Motor neuron (in vitro differentiated cells): ENCODE results near the gene PLPPR1. TPM values are rescaled to one million over a fixed set of nuclear protein-coding genes. Genes with fewer than 3 reads are reported as not detected.
"Not testable (repeated sequence)": the region's sequence is repeated elsewhere in the genome, so short reads cannot be mapped to it uniquely, and the experiment has no call there.

Experiments
- ATAC-seq, 8 experiments: fragments of 200-7000 bp; cut with Tn5 transposase; replicated peaks in 6 of 8; 2 replicates each; pipeline ENCODE4 v1.8.0; 2021; ENCODE audit warnings: mild to moderate bottlenecking in 8 of 8, moderate library complexity in 8 of 8
- H3K27ac ChIP-seq, 2 donors: fragments of 250-450 bp; sonication (Bioruptor Pico); 2 replicates each; pipeline ENCODE4 v1.9.0; 2021; ENCODE audit warnings: antibody characterized with exemption in 2 of 2, mild to moderate bottlenecking in 2 of 2, moderate library complexity in 1 of 2
- H3K4me1 ChIP-seq, 2 donors: fragments of 250-450 bp; sonication (Bioruptor Pico); replicated peaks in 1 of 2; 2 replicates each; pipeline ENCODE4 v1.6.1; 2021; ENCODE audit warnings: antibody characterized with exemption in 2 of 2, mild to moderate bottlenecking in 2 of 2, moderate library complexity in 1 of 2
- H3K4me3 ChIP-seq, 5 donors: fragments of 250-450 bp; sonication (Bioruptor Pico); 2 replicates each; pipeline ENCODE4 v1.9.0; 2021; ENCODE audit warnings: antibody characterized with exemption in 5 of 5, mild to moderate bottlenecking in 5 of 5, moderate library complexity in 4 of 5
- WGBS, 10 experiments: fragments of 450-650 bp; shearing (Covaris generic); methylation state at CpG; one replicate each; pipeline ENCODE4 v1.0.0; 2022; 5-methylcytosine and 5-hydroxymethylcytosine counted together
- in situ Hi-C, 9 experiments: fragments of 400-800 bp; cut with MboI; loops; one replicate each; pipeline ENCODE4 v1.15.0; 2021; ENCODE audit warnings: low sequenced_read_pairs in 9 of 9, low pct_unique_long_range_greater_than_20kb in 2 of 9; ENCODE audit not compliant: unreplicated experiment in 9 of 9
- total RNA-seq, 8 experiments: library from RNA; unstranded; fragments of 300-600 nt; gene quantifications; 2 replicates each; pipeline versions ENCODE4 v1.2.3 to v1.2.4, GENCODE V29; 2022

PLPPR1 gene
- total RNA-seq, 8 experiments from 2014 or later = 0.17 to 52.3 (median 37.5) TPM; not detected in 1

- no peak for ATAC-seq
- in situ Hi-C loops = no loop called here
- Histone ChIP-seq H3K4me3 (no peak overlapping the region), H3K27ac (no peak overlapping the region), H3K4me1 (no peaks in the 10 kb centered on the region)
These were observed 69.9 kb downstream of the PLPPR1 start for GRCh38 chr9:101098392-101098791.

- in situ Hi-C loops = loop anchor here in 1 of 9 experiments (25.0 kb wide), 1 partner anchor 198 kb away; no protein-coding TSS in a partner anchor
- 0 to 88% (median 83%) methylated on average over 2 of the region's 2 CpGs; no CpG with 5 or more reads in 5 of the 10 experiments for WGBS, 10 experiments
- H3K4me1 ChIP-seq = peaks cover 0 to 22% of the 10 kb centered on the region in 2 donors
- no peak for ATAC-seq
- no peak overlapping the region for H3K27ac ChIP-seq
- H3K4me3 ChIP-seq = no peak overlapping the region
These were observed 85.8 kb downstream of the PLPPR1 start for GRCh38 chr9:101114317-101114716.

- Histone ChIP-seq H3K4me3 (no peak overlapping the region), H3K27ac (no peak overlapping the region), H3K4me1 (peaks cover 0 to 22% of the 10 kb centered on the region in 2 donors)
- ATAC-seq = peak in 3 of 8 experiments; percentile 15 to 51 (median 49)
- in situ Hi-C loops = loop anchor here in 1 of 9 experiments (25.0 kb wide), 1 partner anchor 197 kb away; no protein-coding TSS in a partner anchor
- 0 to 67% (median 6%) methylated on average over 1 to 3 of the region's 4 CpGs; no CpG with 5 or more reads in 4 of the 10 experiments for WGBS, 10 experiments
These were observed 86.6 kb downstream of the PLPPR1 start for GRCh38 chr9:101115102-101115501.

GRCh38 chr9:101117161-101117560 lies 88.6 kb downstream of the PLPPR1 start:
- in situ Hi-C loops = loop anchor here in 1 of 9 experiments (25.0 kb wide), 1 partner anchor 195 kb away; no protein-coding TSS in a partner anchor
- Histone ChIP-seq H3K4me1 (peaks cover 0 to 22% of the 10 kb centered on the region in 2 donors), H3K27ac (no peak overlapping the region), H3K4me3 (no peak overlapping the region)
- WGBS, 10 experiments = 40 to 100% methylated on average over 1 of the region's 1 CpG; no CpG with 5 or more reads in 8 of the 10 experiments
- ATAC-seq = peak in 3 of 8 experiments; percentile 20 to 51 (median 34)

GRCh38 chr9:101119206-101119819 lies 90.8 kb downstream of the PLPPR1 start:
- ATAC-seq = peak in 6 of 8 experiments; percentile 42 to 98 (median 88)
- H3K27ac ChIP-seq = no peak overlapping the region
- in situ Hi-C loops = loop anchor here in 1 of 9 experiments (25.0 kb wide), 1 partner anchor 193 kb away; no protein-coding TSS in a partner anchor
- H3K4me3 ChIP-seq = no peak overlapping the region
- H3K4me1 ChIP-seq = peaks cover 0 to 19% of the 10 kb centered on the region in 2 donors
- 0 to 60% (median 14%) methylated on average over 1 to 2 of the region's 3 CpGs; no CpG with 5 or more reads in 3 of the 10 experiments for WGBS, 10 experiments

- no peak overlapping the region for H3K27ac ChIP-seq
- ATAC-seq = no peak
- in situ Hi-C loops = loop anchor here in 1 of 9 experiments (25.0 kb wide), 1 partner anchor 190 kb away; no protein-coding TSS in a partner anchor
- peaks cover 0 to 5% of the 10 kb centered on the region in 2 donors for H3K4me1 ChIP-seq
- 0 to 88% (median 66%) methylated on average over 2 of the region's 2 CpGs; no CpG with 5 or more reads in 1 of the 10 experiments for WGBS, 10 experiments
- no peak overlapping the region for H3K4me3 ChIP-seq
These were observed 93.4 kb downstream of the PLPPR1 start for GRCh38 chr9:101121836-101122399.

GRCh38 chr9:101126556-101126955 lies 98.0 kb downstream of the PLPPR1 start:
- H3K4me3 ChIP-seq = no peak overlapping the region
- no peak for ATAC-seq
- 0 to 100% (median 62%) methylated on average over 1 to 2 of the region's 2 CpGs; no CpG with 5 or more reads in 2 of the 10 experiments for WGBS, 10 experiments
- no peak overlapping the region for H3K27ac ChIP-seq
- in situ Hi-C loops = no loop called here
- no peaks in the 10 kb centered on the region for H3K4me1 ChIP-seq

- in situ Hi-C loops, ATAC-seq, H3K27ac ChIP-seq, H3K4me3 ChIP-seq, H3K4me1 ChIP-seq: not testable (repeated sequence)
- 0 to 100% (median 81%) methylated on average over 1 to 2 of the region's 3 CpGs; no CpG with 5 or more reads in 6 of the 10 experiments for WGBS, 10 experiments
These were observed 98.8 kb downstream of the PLPPR1 start for GRCh38 chr9:101127369-101127768.

- Histone ChIP-seq H3K27ac (no peak overlapping the region), H3K4me3 (no peak overlapping the region), H3K4me1 (no peaks in the 10 kb centered on the region)
- in situ Hi-C loops = no loop called here
- no peak for ATAC-seq
These were observed 100.1 kb downstream of the PLPPR1 start for GRCh38 chr9:101128623-101129022.

GRCh38 chr9:101130054-101130453 lies 101.5 kb downstream of the PLPPR1 start:
- in situ Hi-C loops = no loop called here
- WGBS, 10 experiments = 17 to 100% (median 75%) methylated on average over 1 of the region's 1 CpG; no CpG with 5 or more reads in 3 of the 10 experiments
- H3K4me1 ChIP-seq = no peaks in the 10 kb centered on the region
- H3K4me3 ChIP-seq = no peak overlapping the region
- ATAC-seq = no peak
- H3K27ac ChIP-seq = no peak overlapping the region

- no peak for ATAC-seq
- no peaks in the 10 kb centered on the region for H3K4me1 ChIP-seq
- no peak overlapping the region for H3K27ac ChIP-seq
- in situ Hi-C loops = no loop called here
- 0 to 100% (median 80%) methylated on average over 1 to 5 of the region's 5 CpGs; no CpG with 5 or more reads in 3 of the 10 experiments for WGBS, 10 experiments
- no peak overlapping the region for H3K4me3 ChIP-seq
These were observed 102.8 kb downstream of the PLPPR1 start for GRCh38 chr9:101131326-101131725.

GRCh38 chr9:101132801-101133200 lies 104.3 kb downstream of the PLPPR1 start:
- Histone ChIP-seq H3K4me1 (peaks cover 0 to 2% of the 10 kb centered on the region in 2 donors), H3K4me3 (no peak overlapping the region), H3K27ac (no peak overlapping the region)
- ATAC-seq = no peak
- in situ Hi-C loops = no loop called here

GRCh38 chr9:101138509-101138908 lies 110.0 kb downstream of the PLPPR1 start:
- in situ Hi-C loops = no loop called here
- H3K4me3 ChIP-seq = no peak overlapping the region
- H3K27ac ChIP-seq = no peak overlapping the region
- ATAC-seq = peak in 2 of 8 experiments; percentile 46 to 51
- peaks cover 3 to 11% of the 10 kb centered on the region in 2 donors for H3K4me1 ChIP-seq
